GM12864 (cell line): Measurements from ENCODE around the gene RPP38.

Experiments
- DNase-seq: peaks from one replicate; pipeline ENCODE4 v3.0.0-alpha.2; 2011; ENCODE audit warnings: low read depth
- H3K4me3 ChIP-seq: 2 replicates; pipeline ENCODE4 v1.5.1; 2011; ENCODE audit warnings: mild to moderate bottlenecking, low read depth, low read length, control low read depth
- TF ChIP-seq, protein P1 (sequence below): IDR thresholded peaks from 2 replicates; pipeline ENCODE4 v1.5.1; 2011; ENCODE audit warnings: low read depth, mild to moderate bottlenecking, moderate library complexity, low read length, control low read depth, inconsistent platforms; ENCODE audit errors: missing control alignments

The RPP38 gene

DNA sequence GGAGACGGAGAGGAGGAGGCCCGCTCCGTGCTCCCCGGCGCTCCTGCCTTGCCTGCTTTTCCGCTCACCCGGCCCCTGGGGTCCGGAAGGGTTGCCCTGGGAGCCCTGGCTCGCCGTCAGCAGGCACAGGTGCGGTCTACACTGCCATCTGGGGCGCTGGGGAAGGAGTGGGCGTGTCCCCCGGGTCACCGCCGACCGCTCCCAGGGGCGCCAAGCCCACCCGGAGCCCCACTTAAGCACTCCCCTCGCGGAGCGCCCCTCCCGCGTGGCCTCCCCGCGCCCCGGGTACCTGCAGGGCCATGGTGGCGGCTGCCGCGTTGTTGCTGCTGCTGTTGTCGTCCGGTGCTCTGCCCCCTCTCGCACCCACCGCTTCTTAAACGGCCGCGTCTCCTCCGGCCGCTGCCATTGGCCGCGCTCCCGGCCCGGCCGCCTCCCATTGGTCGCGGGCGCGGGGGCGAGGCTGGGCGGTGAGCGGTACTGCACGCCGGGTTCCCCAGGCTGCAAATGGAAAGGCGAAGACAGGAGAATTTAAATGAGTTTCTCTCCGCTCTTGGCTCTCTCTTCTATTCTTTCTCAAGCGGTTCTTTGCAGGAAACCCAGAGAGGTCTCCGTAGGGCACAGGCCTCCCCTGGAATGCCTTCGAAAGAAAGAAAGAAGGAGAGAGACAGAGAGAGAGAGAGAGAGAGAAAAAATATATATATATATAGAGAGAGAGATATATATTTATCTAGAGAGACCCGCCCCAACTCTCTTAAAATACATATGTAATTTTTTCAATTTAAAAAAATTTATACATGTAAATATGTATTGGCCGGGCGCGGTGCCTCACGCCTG, 8.5 kb upstream of the RPP38 start, which contains the start of gene ACBD7:
Gene ACBD7, minus strand, starts transcription at position 349 of the 834 bp plus-strand sequence. Its CDS starts 48 bp downstream, at position 301.
- DNase-seq = no peak
- TF ChIP-seq, protein P1, sequence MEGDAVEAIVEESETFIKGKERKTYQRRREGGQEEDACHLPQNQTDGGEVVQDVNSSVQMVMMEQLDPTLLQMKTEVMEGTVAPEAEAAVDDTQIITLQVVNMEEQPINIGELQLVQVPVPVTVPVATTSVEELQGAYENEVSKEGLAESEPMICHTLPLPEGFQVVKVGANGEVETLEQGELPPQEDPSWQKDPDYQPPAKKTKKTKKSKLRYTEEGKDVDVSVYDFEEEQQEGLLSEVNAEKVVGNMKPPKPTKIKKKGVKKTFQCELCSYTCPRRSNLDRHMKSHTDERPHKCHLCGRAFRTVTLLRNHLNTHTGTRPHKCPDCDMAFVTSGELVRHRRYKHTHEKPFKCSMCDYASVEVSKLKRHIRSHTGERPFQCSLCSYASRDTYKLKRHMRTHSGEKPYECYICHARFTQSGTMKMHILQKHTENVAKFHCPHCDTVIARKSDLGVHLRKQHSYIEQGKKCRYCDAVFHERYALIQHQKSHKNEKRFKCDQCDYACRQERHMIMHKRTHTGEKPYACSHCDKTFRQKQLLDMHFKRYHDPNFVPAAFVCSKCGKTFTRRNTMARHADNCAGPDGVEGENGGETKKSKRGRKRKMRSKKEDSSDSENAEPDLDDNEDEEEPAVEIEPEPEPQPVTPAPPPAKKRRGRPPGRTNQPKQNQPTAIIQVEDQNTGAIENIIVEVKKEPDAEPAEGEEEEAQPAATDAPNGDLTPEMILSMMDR = peak; percentile 44
- H3K4me3 ChIP-seq = peak within 1 kb of the TSS; percentile 65

DNA sequence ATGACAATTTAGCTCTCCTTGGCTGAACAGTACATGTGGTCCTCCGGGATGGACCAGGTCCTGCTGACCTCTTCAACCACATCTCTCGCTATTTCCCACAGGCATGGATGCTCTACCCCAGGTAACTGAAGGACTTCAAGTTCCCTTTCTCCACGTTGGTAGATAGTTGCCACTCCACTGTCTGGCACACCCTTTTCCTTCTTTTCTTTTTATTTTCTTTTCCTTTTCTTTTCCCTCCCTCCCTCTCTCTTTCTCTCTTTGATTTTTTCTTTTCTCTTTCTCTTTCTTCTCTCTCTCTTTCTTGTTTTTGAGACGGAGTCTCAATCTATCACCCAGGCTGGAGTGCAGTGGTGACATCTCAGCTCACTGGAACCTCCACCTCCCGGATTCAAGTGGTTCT, 5.7 kb upstream of the RPP38 start:
- no peak for DNase-seq
- TF ChIP-seq, protein P1 = no peak

DNA sequence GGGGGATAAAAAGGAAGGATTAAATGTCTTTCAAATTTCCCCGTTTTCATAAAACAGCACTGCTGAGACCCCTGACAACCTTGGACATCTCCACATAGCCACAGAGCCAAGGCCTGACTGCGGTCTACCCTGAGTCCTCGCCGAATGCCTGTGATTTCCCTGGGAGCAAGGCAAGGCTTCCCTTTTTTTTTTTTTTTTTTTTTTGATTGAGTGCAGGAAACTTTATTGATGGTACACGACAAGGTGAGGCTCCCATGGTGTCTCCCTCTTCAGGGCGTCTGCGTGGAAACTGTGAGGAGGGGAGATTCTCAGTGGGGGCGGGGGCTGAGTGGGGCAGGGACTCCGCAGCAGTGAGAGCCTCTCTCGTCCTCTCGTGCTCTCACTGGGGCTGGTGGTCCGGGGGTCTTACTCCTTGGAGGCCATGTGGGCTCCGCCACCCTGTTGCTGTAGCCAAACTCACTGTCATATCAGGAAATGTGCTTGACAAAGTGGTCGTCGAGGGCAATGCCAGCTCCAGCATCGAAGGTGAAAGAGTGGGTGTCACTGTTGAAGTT, 4.2 kb upstream of the RPP38 start:
- H3K4me3 ChIP-seq = no peak overlapping the region
- TF ChIP-seq, protein P1 = no peak
- no peak for DNase-seq

More for the DNA sequence above, 5.7 kb upstream of the RPP38 start:
- H3K4me3 ChIP-seq = no peak overlapping the region

DNA sequence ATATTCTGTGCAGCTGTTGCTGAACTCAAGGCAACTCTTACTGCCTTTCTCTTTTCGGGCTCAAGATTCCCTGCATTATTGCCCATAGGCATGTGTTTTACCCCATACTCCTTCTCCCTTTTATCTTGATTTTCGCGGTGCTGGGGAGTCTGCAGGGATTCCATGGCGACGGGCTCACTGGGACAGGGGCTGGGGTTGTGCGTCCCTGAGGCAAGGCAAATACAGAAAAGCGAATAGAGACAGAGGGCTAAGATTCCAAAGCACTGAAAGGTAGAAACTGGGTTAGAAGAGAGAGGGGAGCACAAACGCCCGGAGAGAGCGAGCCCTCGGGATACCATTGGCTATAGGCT, 519 bp upstream of the RPP38 start:
- peak overlapping the region; percentile 97 for H3K4me3 ChIP-seq
- TF ChIP-seq, protein P1 = no peak
- DNase-seq = no peak

DNA sequence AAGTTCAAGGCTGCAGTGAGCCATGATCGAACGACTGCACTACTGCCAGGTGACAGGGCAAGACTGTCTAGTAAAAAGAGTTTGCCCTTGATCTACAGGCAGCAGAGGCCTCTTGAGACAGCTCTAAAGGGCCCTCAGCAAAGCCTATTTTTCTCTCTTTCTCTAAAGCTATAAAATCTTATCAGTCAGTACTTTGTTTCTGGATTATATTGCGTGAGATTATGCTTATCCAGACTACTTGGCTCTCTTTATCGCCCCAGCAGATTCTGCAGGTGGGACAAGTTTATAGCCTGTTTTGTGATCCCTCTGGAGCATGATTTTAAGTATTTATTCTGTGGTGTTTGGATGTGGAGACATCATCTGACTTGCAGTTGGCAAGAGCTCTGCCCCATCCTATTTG, 2.7 kb downstream of the RPP38 start:
- TF ChIP-seq, protein P1 = no peak
- DNase-seq = no peak
- no peak overlapping the region for H3K4me3 ChIP-seq

GRCh38 chr10:15103513-15103912, 6.4 kb downstream of the RPP38 start:
- TF ChIP-seq, protein P1 = no peak

More at GRCh38 chr10:15103513-15103912, 6.4 kb downstream of the RPP38 start:
- H3K4me3 ChIP-seq = no peak overlapping the region
- DNase-seq = no peak
